Activated T-cell treated with anti-CD3 and anti-CD28 coated beads for 48 hours (primary cell): ENCODE results near the gene KLHL36.
"Not testable (repeated sequence)": the region's sequence is repeated elsewhere in the genome, so short reads cannot be mapped to it uniquely, and the experiment has no call there.

Source experiments
- DNase-seq: peaks from one replicate; pipeline ENCODE4 v3.0.0-alpha.2; 2020; ENCODE audit warnings: low read depth

KLHL36 gene

DNA sequence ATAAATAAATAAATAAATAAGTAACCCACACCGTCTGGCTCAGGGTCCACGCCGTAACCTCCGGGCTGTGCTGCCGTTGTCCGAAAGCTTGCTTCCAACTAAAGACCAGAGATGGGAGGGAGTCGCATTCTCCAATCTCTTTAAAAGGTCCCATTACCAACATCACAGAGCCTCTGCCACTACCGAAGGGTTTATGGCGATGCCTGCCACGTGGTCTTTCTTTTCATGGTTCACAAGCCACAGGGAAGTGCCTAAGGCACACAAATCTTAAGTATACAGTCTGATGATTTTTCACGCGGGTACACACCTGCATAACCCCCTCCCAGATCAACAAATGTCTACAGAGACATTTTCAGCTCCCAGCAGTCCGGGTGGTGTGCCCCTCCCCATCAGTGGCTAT is 31.8 kb upstream of the KLHL36 start:
- no peak for DNase-seq

DNA sequence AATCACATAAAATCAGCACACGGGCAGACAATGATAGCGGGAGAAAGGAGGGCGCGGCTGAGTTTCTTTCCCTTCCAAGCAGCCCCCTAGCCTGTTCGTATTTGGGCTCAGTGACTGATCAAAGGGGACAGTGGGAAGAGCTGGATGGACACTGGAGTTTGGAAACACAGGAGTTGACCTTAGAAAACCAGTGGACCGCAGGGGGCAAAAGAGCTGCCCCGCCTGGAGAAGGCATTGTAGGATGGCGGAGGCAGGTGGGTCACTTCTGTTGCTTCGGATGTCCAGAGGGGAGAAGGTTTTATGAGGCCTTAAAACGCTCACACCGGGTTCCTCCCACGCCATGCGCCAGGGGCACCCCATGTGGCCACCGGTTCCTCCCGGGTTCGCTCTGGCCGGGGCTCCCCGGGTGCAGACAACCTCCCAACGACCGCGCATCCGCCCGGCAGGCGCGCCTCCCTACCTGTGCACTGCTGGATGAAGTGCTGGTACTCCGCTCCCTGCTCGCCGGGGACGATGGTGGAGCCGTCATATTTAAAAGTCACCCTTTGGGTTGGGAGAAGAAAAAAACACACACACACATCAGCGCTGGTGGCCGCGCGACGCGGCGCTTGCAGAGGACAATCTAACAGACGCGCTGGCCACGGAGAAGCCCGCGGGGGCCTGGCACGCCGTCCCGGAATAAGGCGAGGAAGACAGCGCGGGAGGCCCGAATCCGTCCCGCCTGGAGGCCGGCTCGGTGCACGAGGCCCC is 31.1 kb upstream of the KLHL36 start:
- no peak for DNase-seq

DNA sequence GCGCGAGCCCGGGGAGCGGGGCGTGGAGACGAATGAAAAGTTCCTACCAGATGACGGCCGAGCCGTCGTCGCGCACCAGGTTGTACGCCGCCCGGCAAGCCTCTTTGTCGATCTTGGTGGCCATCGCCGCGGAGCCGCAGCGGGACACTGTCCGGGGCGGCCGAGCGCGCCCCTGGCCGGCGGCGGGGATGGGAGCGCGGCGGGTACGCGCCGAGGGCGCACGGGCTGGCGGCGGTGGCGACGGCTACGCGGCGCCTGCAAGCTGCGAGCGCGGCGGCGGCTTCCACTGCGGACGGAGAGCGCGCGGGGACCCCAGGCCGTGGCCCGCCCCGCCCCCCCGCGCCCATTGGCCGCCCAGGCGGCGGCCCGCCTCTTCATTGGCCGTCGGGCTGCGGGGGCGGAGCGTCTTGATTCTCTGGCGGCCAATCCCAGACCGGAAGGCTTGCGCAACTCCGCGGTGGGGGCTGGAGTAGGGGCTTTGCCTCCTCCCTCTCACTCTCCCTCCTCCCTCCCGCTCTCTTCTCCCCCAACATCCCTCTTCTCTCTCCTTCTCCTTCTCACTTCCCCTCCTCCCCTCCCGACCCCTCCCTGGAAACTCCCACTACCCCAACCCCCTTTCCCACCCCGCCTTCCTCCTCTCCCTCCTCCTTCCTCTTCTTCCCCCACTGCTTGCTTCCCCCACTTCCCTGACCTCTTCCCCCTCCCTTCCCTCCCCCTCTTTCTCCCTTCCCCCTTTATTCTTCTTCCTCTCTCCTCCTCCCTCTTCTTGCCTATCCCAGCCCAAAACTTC is 30.3 kb upstream of the KLHL36 start, which contains the start of gene COTL1:
Gene COTL1, minus strand, starts transcription at position 288 of the 790 bp plus-strand sequence. Its CDS starts 164 bp downstream, at position 124.
- peak; percentile 96 for DNase-seq

DNA sequence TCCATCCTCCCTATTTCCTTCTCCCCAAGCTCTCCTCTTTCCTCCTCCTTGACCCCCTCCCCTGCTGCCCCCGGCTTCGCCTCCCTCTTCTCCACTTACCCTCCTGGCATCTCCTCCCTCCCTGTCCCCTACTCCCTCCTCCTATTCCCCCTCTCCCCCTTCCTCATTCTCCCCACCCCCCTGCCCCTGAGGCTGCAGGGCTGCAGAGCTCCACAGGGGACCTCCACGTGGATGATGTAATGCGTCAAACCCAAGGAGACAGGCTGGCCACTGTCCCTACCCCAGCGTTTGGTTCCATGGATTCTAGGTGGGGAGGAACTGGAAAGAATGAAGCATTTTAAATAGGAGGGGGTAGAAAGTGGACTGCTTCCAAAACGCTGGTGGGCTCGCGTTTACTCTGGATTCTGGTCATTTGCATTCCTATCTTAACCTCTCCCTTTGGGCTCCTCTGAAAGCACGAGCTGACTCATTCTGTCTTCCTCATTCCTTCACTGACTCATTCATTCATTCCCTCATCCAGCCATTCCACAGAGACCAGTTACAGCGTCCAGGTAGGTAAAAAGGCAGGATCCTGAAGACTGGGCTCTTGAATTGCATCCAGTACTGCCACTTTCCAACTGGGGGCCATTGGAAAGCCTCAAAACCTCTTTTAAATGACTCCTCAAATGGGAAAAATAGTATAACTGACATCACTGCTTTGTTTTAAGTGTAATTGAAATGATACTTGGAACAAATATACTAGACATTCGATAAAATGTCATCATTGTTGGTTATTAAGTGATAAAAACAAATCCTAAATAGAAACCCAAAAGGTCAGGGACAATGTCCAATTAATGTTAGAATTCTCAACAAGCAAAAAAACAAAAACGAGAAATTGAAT is 29.5 kb upstream of the KLHL36 start:
- no peak for DNase-seq

DNA sequence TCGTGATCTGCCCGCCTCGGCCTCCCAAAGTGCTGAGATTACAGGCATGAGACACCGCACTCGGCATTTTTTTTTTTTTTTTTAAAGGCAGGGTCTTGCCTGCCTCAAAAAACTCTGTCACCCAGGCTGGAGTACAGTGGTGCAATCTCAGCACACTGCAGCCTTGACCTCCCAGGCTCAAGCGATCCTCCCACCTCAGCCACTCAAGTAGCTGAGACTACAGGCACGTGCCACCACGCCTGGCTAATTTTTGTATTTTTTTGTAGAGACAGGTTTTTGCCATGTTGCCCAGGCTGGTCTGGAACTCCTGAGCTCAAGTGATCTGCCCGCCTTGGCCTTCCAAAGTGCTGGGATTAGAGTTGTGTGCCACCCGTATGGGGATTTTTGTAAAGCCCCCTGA is 27.4 kb upstream of the KLHL36 start:
- DNase-seq = not testable (repeated sequence)

DNA sequence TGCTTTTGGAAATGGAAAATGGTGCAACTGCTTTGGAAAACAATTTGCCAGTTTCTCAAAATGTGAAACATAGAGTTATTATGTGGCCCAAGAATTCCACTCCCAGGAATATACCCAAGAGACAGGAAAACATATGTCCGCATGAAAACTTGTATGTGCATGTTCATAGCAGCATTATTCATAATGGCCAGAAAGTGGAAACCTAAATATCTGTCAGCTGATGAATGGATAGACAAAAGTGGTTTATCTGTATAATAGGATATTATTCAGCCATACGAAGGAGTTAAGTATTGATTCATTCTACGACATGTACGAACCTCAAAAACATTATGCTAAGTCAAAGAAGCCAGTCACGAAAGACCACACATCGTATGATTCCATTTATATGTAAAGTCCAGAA is 22.8 kb upstream of the KLHL36 start:
- DNase-seq = no peak

DNA sequence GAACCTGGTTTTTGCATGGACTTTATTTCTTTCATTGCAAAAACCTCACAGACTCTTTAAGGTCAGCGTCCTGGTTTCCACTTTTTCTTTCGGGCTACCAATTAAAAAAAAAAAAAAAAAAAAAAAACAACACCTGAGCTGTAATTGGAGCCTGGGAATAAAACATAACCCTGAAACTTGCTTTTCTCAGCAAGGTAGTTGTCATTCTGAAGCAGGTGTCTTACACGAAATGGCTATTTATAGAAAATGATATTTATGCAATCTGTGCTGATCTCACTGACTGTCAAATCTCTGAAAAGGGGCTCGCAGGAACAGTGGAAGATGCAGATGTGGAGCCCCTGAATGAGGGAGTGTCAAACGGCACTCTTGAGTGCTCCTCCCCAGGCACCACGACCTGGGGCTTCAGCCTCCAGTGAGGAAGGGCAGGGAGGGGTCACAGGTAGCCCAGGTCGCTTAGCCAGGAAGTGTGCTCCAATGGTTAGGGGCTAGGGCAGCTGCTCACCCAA is 20.0 kb upstream of the KLHL36 start:
- DNase-seq = no peak

DNA sequence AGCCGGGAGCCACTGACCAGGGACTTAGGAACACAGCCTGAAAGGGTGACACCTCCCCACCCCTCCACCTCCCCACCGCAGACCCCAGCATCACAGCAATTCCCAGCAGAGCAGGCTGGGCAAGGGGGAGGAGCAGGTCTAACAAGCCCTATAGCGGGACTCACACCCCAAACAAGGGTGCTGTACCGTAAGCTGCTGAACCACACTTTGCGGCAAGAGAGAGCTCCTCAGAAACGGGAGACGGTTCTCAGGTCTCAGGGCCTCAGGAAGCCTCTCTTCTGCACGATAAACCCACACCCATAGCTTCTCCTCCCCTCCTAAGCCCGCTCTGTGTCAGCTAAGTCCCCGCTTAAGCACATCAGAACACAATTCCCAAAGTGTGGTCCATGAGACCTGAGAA is 18.7 kb upstream of the KLHL36 start:
- DNase-seq = no peak

DNA sequence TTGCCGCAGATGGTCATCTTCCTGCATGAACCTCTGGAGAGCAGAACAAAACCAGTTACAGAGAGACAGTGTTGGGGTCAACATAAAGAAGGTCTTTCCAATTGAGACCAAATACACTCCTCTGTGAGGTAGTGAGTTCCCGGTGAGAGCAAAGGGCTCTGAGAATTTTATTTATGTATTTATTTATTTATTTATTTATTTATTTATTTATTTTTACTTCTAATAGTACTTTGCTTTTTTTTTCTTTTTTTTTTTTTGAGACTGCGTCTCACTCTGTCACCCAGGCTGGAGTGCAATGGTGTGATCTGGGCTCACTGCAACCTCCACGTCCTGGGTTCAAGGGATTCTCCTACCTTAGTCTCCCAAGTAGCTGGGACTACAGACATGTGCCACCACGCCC is 18.3 kb upstream of the KLHL36 start:
- no peak for DNase-seq

DNA sequence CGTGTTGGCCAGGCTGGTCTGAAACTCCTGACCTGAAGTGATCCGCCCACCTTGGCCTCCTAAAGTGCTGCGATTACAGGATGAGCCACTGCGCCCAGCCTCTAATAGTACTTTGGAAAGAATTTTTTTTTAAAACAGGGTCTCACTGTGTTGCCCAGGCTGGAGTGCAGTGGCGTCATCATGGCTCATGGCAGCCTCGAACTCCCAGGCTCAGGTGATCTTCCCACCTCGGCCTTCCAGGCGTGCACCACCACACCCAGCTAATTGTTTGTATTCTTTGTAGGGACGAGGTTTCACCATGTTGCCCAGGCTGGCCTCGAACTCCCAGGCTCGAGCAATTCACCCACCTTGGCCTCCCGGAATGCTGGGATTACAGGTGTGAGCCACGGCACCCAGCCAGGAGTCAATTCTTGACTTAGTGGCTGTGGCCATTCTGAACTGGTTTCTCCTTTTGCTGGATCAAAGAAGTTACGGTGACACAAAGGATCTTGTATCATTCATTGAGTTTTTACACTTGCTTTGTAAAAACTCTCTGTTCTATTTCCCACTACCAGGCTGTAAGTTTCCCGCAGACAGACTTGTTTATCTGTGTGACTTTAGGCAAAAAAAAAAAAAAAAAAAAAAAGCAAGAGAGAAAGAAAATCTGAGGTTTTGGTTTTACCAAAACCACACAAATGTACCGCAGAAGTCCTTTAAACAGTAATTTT is 17.7 kb upstream of the KLHL36 start:
- DNase-seq = no peak

DNA sequence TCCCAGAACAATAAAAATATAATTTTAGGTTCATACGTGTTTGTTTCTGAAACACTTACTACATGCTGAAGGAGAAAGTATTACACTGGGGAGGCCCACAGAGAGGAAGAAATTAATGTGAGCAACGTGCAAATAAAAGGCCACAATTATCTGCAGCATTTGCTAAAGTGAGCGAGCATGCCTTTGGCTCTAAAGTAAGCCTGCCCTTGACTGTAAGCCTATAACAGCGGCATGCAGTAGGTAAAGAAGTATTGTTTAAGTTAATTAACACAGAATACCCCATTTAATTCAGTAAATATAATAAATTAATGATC is 17.2 kb upstream of the KLHL36 start:
- no peak for DNase-seq

DNA sequence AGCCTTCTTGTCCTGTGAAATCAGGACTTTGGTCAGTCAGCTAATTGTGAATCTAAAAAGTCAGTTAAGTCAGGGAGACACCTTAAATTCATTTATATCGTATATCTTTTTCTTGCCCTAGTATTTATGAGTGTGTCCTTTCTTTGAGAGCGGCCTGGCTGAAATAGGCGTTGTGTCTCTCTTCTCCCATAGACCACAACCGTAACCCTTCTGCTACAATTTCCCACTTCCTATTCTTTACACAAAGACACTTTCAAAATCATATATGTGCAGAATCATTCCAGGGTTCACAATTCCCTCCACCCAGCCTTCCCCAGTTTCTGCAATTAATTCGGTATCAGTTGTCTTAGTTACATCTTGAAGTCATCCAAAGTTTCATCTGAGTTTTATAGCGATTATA is 16.4 kb upstream of the KLHL36 start:
- DNase-seq = no peak

DNA sequence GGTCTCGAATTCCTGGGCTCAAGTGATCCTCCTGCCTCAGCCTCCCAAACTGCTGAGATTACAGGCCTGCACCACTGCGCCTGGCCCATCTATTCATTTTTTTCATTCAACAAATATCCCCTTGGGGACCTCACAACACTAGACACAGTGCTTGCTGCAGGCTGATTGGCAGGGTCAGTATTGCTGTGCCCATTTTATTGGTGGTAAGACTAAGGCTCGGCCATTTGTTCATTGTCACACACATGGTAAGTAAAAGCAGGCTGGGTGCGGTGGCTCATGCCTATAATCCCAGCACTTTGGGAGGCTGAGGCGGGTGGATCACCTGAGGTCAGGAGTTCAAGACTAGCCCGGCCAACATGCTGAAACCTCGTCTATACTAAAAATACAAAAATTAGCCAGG is 15.4 kb upstream of the KLHL36 start:
- not testable (repeated sequence) for DNase-seq

DNA sequence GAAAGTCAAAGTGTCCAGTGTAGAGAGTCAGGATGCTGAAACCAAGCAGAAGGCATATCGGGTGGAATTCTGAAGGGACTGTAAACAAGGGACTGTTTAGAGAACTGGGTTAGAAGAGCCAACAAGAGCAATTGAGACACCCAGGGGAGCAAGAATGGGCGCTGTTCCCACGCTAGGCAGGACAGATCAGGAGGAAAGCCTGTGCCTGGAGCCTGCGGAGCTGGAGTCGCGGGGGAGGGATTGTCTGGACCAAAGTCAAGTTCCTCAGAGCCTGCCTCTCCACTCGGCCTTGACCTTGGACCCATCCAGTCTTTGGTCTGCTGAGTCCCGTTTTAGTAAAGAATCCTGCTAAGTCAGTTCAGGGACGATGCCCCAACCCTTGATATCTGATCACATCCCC is 14.7 kb upstream of the KLHL36 start:
- no peak for DNase-seq

DNA sequence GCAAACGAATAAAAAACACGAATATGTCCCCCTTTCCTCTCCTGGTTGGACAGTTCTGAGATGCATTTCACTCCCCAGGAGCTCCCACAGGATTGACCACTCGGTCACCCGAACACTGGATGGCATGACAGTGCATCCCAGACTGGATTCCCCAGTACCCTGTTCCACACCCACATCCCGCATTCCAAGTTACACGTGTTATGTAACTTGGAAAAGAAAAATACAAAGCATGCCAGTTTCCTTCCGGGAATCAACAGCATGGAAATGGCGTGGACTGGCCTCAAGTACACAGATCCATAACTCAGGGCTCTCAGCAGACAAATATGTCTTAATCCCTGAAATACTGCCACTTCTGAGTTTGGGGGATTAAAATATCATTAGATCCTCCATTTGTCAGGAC is 12.6 kb upstream of the KLHL36 start:
- DNase-seq = no peak

DNA sequence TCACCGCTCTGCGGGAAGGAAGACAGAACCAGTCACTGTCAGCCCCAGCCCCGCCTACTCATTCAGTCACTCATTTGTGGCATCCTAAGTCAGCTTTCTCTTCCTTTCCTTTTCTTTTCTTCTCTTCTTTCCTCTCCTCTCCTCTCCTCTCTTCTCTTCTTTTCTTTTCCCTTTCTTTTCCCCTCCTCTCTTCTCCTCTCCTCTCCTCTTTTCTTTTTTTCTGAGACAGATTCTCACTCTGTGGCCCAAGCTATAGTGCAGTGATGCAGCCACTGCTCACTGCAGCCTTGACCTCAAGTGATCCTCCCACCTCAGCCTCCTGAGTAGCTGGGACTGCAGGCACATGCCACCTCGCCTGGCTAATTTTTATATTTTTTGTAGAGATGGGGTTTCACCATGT is 10.6 kb upstream of the KLHL36 start:
- no peak for DNase-seq

DNA sequence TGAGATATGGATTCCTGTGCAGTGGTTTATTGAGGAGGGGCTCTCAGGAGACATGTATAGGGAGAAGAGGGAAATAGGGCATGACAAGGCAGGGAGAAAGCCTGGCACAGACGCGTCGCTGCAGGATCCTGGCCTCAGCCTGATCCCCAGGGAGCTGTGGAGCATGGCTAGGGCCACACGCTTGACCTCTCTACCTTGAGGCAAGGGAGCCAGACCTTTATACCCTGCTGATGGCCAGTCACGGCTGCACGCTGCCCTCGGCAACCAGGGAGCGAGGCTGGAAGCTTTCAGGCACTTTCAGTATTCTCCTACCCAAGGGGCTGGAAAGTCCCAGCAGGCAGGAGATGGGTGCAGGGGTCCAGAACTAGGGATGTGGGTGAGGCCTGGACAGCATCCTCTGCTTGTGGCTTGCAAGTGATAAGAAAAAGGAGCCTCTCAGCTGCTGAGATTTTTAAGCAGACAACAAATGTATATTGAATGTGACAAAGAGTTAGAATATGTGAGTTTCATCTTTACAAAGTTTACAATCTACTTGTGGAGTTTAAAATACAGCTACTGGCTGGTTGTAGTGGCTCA is 10.0 kb upstream of the KLHL36 start:
- no peak for DNase-seq

DNA sequence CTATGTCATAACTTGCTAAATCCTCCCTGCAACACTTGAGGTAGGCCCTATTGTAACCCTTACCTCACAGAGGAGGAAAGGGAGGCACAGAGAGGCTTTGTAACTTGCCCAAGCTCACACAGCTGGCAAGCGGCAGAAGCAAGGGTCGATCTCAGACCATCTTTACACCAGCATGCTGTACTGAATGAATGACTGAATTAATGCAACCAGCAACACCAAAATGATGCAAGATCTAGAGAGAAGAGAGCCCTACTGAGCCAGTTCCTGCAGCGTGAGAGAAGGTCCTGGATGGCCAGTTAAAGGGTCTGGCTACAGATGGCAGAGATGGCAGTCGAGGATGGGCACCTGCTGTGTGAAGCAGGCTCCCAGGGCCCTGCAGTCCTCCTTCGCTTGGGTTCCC is 8.2 kb upstream of the KLHL36 start:
- no peak for DNase-seq

DNA sequence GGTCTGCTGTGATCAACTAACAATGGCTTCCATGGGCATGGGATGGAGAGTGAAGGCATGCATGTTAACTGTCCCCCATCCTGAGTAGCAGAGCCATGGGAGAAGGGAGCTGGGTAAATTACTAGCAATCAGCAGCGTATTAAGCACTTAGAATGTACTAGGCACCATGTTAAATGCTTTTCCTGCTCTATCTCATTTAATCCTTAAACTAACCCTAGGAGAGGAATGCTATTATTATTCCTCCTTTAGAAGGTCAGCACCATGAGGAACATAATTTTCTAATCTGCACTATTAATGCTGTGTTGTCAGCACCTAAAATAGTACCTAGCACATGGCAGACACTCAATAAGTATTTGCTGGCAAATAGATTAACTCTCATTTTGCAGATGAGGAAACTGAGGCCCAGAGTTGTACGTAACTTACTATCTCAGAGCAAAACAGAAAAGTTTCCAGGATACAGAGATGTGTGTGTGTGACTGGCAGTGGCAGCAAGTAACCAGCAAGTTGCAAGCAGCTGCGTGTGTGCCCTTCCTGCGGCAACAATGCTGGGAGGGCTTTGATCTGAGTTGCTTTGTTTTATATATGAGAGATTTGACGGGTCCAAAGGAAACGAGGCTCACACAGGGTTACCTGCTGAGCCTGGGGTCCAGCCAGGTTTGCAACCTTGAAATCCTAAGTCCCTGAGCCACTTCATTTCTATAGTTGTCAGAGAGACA is 6.5 kb upstream of the KLHL36 start:
- DNase-seq = no peak

DNA sequence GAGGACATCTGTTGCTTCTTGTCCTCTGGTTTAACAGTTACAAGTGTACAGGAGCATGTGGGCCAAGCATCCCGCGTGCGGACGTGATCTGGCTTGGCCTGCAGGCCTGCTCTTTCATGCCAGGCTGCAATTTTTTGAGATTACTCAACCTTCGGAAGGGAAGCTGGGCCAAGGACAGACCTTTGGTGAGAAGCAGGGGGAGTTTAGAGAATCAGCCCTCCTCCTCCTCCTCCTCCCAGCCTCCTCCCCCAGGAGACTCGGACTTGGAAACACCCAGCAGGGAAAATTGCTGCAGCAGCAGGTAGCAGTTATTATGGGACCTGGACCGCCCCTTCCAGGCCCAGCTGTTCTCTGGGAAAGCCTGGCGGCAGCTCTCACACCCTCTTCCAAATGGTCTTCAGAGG is 5.1 kb upstream of the KLHL36 start:
- DNase-seq = no peak

DNA sequence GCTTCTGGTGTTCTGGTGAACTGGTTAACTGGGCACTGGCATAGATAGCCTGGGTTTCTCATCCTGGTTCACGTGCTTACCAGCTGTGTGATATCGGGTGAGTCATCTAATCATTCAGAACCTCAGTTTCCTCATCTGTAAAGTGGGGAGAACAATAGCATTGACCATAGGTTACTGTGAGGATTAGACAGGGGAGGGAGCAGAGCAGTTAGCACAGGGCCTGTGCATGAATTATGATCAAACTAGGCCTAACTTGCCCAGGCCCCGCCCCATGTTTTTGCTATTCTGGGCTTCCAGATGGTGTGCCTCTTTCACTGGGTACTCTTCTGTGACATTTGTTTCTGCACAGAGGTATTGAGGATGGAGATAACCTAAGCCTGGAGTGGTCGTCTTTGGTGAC is 4.6 kb upstream of the KLHL36 start:
- no peak for DNase-seq
